MCF 10A (cell line): Measurements from ENCODE around the gene LRP6. TPM values are rescaled to one million over a fixed set of nuclear protein-coding genes. Genes with fewer than 3 reads are reported as not detected.

Experiments used
- BruUV-seq: library from RNA; stranded (reverse); fragments of 400-500 nt; replicated peaks from 2 replicates; lab custom pipeline; 2021; lab: Mats Ljungman, UMichigan
- CTCF ChIA-PET: fragments of 300-600 bp; sonication (Branson Sonifier 250); formaldehyde crosslinking; extraction: SDS; loops from one replicate; lab custom pipeline; 2021; ENCODE audit warnings: antibody characterized with exemption, inconsistent platforms; lab: Yijun Ruan, JAX
- POLR2A ChIA-PET: fragments of 300-600, 350-650 bp; sonication (Branson Sonifier 250); formaldehyde crosslinking; extraction: SDS; loops from one replicate; lab custom pipeline; 2020; ENCODE audit warnings: antibody characterized with exemption, inconsistent platforms; lab: Yijun Ruan, JAX
- DNase-seq: peaks from one replicate; pipeline ENCODE4 v3.0.0-alpha.2; 2018; ENCODE audit not compliant: unreplicated experiment
- H3K27ac Mint-ChIP-seq: one replicate; pipeline ENCODE4 v1.8.0; 2022; ENCODE audit warnings: mild to moderate bottlenecking, low read depth, mixed read lengths; ENCODE audit not compliant: unreplicated experiment
- H3K27me3 Mint-ChIP-seq: one replicate; pipeline ENCODE4 v1.8.0; 2022; ENCODE audit warnings: mixed read lengths; ENCODE audit not compliant: insufficient read depth, unreplicated experiment
- H3K36me3 Mint-ChIP-seq: one replicate; pipeline ENCODE4 v1.8.0; 2022; ENCODE audit warnings: mild to moderate bottlenecking, moderate library complexity, mixed read lengths; ENCODE audit not compliant: insufficient read depth, unreplicated experiment
- H3K4me1 Mint-ChIP-seq: one replicate; pipeline ENCODE4 v1.8.0; 2022; ENCODE audit warnings: mixed read lengths; ENCODE audit not compliant: insufficient read depth, unreplicated experiment
- H3K4me3 Mint-ChIP-seq: one replicate; pipeline ENCODE4 v1.8.0; 2022; ENCODE audit warnings: mild to moderate bottlenecking, moderate library complexity, mixed read lengths; ENCODE audit not compliant: unreplicated experiment
- H3K9me3 Mint-ChIP-seq: one replicate; pipeline ENCODE4 v1.8.0; 2022; ENCODE audit warnings: mixed read lengths; ENCODE audit not compliant: unreplicated experiment
- CTCF ChIP-seq: fragments of 200-600 bp; IDR thresholded peaks from one replicate; pipeline ENCODE4 v1.8.0; 2022; ENCODE audit warnings: antibody characterized with exemption, mild to moderate bottlenecking; ENCODE audit not compliant: unreplicated experiment
- intact Hi-C: fragments of 100-400 bp; cut with micrococcal nuclease; formaldehyde crosslinking; loops from 2 replicates; pipeline ENCODE4 v1.14.1; 2022
- total RNA-seq: library from RNA; stranded (reverse); gene quantifications from 2 replicates; pipeline ENCODE4 v1.2.3, GENCODE V29; 2022

LRP6 gene
- total RNA-seq, 1 experiment from 2014 or later = 24.9 TPM

DNA sequence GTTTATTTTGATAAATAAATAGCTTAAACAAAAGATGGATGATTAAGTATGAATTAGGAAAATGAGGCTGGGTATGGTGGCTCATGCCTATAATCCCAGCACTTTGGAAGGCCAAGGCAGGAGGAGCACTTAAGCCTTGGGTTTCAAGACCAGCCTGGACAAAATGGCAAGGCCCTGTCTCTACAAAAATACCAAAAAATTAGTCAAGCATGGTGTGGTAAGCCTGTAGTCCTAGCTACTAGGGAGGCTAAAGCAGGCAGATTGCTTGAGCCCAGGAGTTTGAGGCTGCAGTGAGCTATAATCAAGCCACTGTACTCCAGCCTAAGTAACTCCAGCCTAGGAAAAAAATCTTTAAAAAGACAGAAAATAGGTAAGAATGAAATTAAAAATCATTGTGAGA, 100.1 kb downstream of the LRP6 start:
- H3K4me3 Mint-ChIP-seq = no peak overlapping the region
- peaks cover 2% of the 10 kb centered on the region for H3K4me1 Mint-ChIP-seq
- no peak for TF ChIP-seq CTCF
- intact Hi-C loops = no loop called here
- DNase-seq = no peak
- CTCF ChIA-PET = interaction anchor here (0.6 to 1.5 kb wide), 2 partner anchors 12 to 14 kb away, joined by 3 to 4 read pairs; no protein-coding TSS in a partner anchor
- H3K27ac Mint-ChIP-seq = no peak overlapping the region
- no peaks in the 10 kb centered on the region for H3K9me3 Mint-ChIP-seq
- no TSS peak for BruUV-seq
- peaks cover 17% of the 10 kb centered on the region for H3K36me3 Mint-ChIP-seq
- POLR2A ChIA-PET = interaction anchor here (0.9 kb wide), 1 partner anchor 9 kb away, joined by 4 read pairs; no protein-coding TSS in a partner anchor
- H3K27me3 Mint-ChIP-seq = no peaks in the 10 kb centered on the region

GRCh38 chr12:12159988-12160387, 106.9 kb downstream of the LRP6 start:
- peak; percentile 29 for DNase-seq
- no peaks in the 10 kb centered on the region for H3K9me3 Mint-ChIP-seq
- intact Hi-C loops = no loop called here
- no peak for TF ChIP-seq CTCF
- no peak overlapping the region for H3K4me3 Mint-ChIP-seq
- H3K27ac Mint-ChIP-seq = peak overlapping the region; percentile 1
- H3K27me3 Mint-ChIP-seq = no peaks in the 10 kb centered on the region
- H3K4me1 Mint-ChIP-seq = peaks cover 9% of the 10 kb centered on the region
- BruUV-seq = no TSS peak
- CTCF ChIA-PET = no interaction called here
- POLR2A ChIA-PET = interaction anchor here (0.6 to 2.5 kb wide), 2 partner anchors 106 to 175 kb away, joined by 3 to 9 read pairs; partner anchors contain the start of gene LRP6
- H3K36me3 Mint-ChIP-seq = peaks cover 24% of the 10 kb centered on the region

DNA sequence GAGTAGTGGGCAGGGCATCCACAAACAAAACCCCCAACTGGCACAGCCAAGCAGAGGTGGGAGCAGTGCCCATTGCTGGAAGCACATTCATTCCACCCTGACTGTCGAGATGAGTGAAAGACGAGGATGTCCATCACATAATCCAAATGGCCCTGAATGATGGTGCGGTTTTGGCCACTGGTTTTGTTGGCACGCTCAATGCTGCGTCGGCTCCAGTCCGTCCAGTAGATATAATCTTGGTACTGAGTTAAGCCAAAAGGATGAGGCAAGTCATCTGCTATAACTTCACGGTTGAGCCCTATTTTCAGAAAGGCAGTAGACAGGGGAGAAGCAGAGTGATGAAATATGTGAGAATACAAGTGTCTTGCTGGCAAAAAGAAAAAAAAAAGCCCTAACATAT, 108.0 kb downstream of the LRP6 start:
- no peak overlapping the region for H3K27ac Mint-ChIP-seq
- H3K4me3 Mint-ChIP-seq = no peak overlapping the region
- H3K9me3 Mint-ChIP-seq = no peaks in the 10 kb centered on the region
- intact Hi-C loops = no loop called here
- H3K36me3 Mint-ChIP-seq = peaks cover 18% of the 10 kb centered on the region
- H3K27me3 Mint-ChIP-seq = no peaks in the 10 kb centered on the region
- ChIA-PET CTCF (no interaction called here), POLR2A (no interaction called here)
- peaks cover 9% of the 10 kb centered on the region for H3K4me1 Mint-ChIP-seq
- no TSS peak for BruUV-seq
- TF ChIP-seq CTCF = no peak
- no peak for DNase-seq

DNA sequence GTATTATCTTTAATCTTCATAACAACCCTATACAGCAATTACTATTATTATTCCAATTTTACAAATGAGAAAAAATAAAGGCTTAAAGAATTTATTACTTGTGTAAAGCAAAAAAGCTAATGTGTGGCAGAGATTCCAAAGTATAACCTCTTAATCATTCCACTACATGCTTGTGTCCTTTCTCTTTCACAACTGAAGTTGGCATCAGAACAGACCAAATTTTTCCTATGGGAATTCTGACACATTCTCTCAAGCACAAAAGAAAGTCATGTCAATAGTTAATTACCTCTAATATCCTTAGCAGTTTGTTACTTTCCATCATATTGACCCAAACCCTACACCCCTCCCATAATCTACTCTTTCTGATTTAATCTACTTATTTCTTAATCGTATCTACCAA, 109.4 kb downstream of the LRP6 start:
- no TSS peak for BruUV-seq
- ChIA-PET CTCF (no interaction called here), POLR2A (interaction anchor here (1.0 kb wide), 1 partner anchor 9 kb away, joined by 4 read pairs; no protein-coding TSS in a partner anchor)
- DNase-seq = no peak
- no peak for TF ChIP-seq CTCF
- Mint-ChIP-seq H3K36me3 (peaks cover 12% of the 10 kb centered on the region), H3K27me3 (no peaks in the 10 kb centered on the region), H3K27ac (no peak overlapping the region), H3K4me3 (no peak overlapping the region), H3K9me3 (no peaks in the 10 kb centered on the region), H3K4me1 (peaks cover 9% of the 10 kb centered on the region)
- intact Hi-C loops = no loop called here
